Upper lobe of right lung (tissue), 1 donor: ENCODE measurements around the gene PLXNA4. TPM values are rescaled to one million over a fixed set of nuclear protein-coding genes. Genes with fewer than 3 reads are reported as not detected.

ENCODE experiments used
- ATAC-seq: fragments of 200-7000 bp; cut with Tn5 transposase; one replicate; pipeline ENCODE4 v1.9.1; 2020; ENCODE audit warnings: mild to moderate bottlenecking, moderate library complexity
- DNase-seq: peaks from one replicate; pipeline ENCODE4 v3.0.0-alpha.2; 2020
- H3K27ac ChIP-seq: fragments of 200-600 bp; one replicate; pipeline ENCODE4 v1.8.0; 2022
- H3K27me3 ChIP-seq: fragments of 200-600 bp; one replicate; pipeline ENCODE4 v1.8.0; 2022; ENCODE audit warnings: mild to moderate bottlenecking
- H3K36me3 ChIP-seq: fragments of 200-600 bp; one replicate; pipeline ENCODE4 v1.8.0; 2022
- H3K4me1 ChIP-seq: fragments of 200-600 bp; one replicate; pipeline ENCODE4 v1.8.0; 2022
- H3K4me3 ChIP-seq: fragments of 200-600 bp; one replicate; pipeline ENCODE4 v1.8.0; 2022; ENCODE audit warnings: mild to moderate bottlenecking
- H3K9me3 ChIP-seq: fragments of 200-600 bp; one replicate; pipeline ENCODE4 v1.8.0; 2022
- CTCF ChIP-seq: fragments of 200-600 bp; IDR thresholded peaks from one replicate; pipeline ENCODE4 v1.8.0; 2022; ENCODE audit warnings: antibody characterized with exemption
- intact Hi-C: fragments of 100-400 bp; cut with DNase I; formaldehyde crosslinking; loops from one replicate; pipeline ENCODE4 v1.11.0; 2022
- total RNA-seq: library from RNA; stranded (reverse); fragmentation: NEBNext Ultra II Directional; extraction: Animal tissue kit (Norgen Biotek cat#: 25700); gene quantifications from one replicate; pipeline ENCODE4 v1.2.1, GENCODE V29; 2021
- donor health status: DM: no; HTN: yes; CAD: no; lungs with severe emphysema.

PLXNA4 gene
- total RNA-seq, 1 donor from 2014 or later = 7.2 TPM

- H3K27ac ChIP-seq = no peak overlapping the region
- no peaks in the 10 kb centered on the region for H3K9me3 ChIP-seq
- H3K36me3 ChIP-seq = no peaks in the 10 kb centered on the region
- DNase-seq = no peak
- no peak for ATAC-seq
- TF ChIP-seq CTCF = no peak
- H3K27me3 ChIP-seq = peaks cover 61% of the 10 kb centered on the region
- H3K4me1 ChIP-seq = peaks cover 12% of the 10 kb centered on the region
- no peak overlapping the region for H3K4me3 ChIP-seq
- intact Hi-C loops = no loop called here
Observed at GRCh38 chr7:132574223-132574622, 2.0 kb downstream of the PLXNA4 start.

- DNase-seq (no peak), ATAC-seq (no peak)
- Histone ChIP-seq H3K36me3 (no peaks in the 10 kb centered on the region), H3K27ac (no peak overlapping the region), H3K9me3 (no peaks in the 10 kb centered on the region), H3K4me3 (no peak overlapping the region), H3K27me3 (peaks cover 61% of the 10 kb centered on the region), H3K4me1 (peaks cover 12% of the 10 kb centered on the region)
- no peak for TF ChIP-seq CTCF
- intact Hi-C loops = no loop called here
Observed at GRCh38 chr7:132573251-132573955, 2.9 kb downstream of the PLXNA4 start.

- H3K27me3 ChIP-seq = peaks cover 62% of the 10 kb centered on the region
- intact Hi-C loops = no loop called here
Observed at GRCh38 chr7:132572526-132572925, 3.7 kb downstream of the PLXNA4 start.

GRCh38 chr7:132571970-132572369 lies 4.3 kb downstream of the PLXNA4 start:
- intact Hi-C loops = no loop called here
- peaks cover 63% of the 10 kb centered on the region for H3K27me3 ChIP-seq
- H3K4me3 ChIP-seq = no peak overlapping the region
- no peak for TF ChIP-seq CTCF
- DNase-seq (no peak), ATAC-seq (no peak)
- H3K9me3 ChIP-seq = no peaks in the 10 kb centered on the region
- H3K27ac ChIP-seq = no peak overlapping the region
- peaks cover 7% of the 10 kb centered on the region for H3K4me1 ChIP-seq
- H3K36me3 ChIP-seq = no peaks in the 10 kb centered on the region

More at GRCh38 chr7:132572526-132572925, 3.7 kb downstream of the PLXNA4 start:
- DNase-seq = no peak
- no peak for TF ChIP-seq CTCF
- no peaks in the 10 kb centered on the region for H3K36me3 ChIP-seq
- no peak overlapping the region for H3K27ac ChIP-seq
- no peaks in the 10 kb centered on the region for H3K9me3 ChIP-seq
- no peak for ATAC-seq
- peaks cover 10% of the 10 kb centered on the region for H3K4me1 ChIP-seq
- H3K4me3 ChIP-seq = no peak overlapping the region

- no peak for TF ChIP-seq CTCF
- ATAC-seq (no peak), DNase-seq (no peak)
- no peak overlapping the region for H3K4me3 ChIP-seq
- H3K36me3 ChIP-seq = no peaks in the 10 kb centered on the region
- intact Hi-C loops = no loop called here
- no peaks in the 10 kb centered on the region for H3K4me1 ChIP-seq
- H3K9me3 ChIP-seq = no peaks in the 10 kb centered on the region
- peaks cover 66% of the 10 kb centered on the region for H3K27me3 ChIP-seq
- H3K27ac ChIP-seq = no peak overlapping the region
Observed at GRCh38 chr7:132569884-132570614, 6.2 kb downstream of the PLXNA4 start.
